GM12878 (cell line): Measurements from ENCODE around the gene LYPD8. TPM values are rescaled to one million over a fixed set of nuclear protein-coding genes. Genes with fewer than 3 reads are reported as not detected.

Experiments used
- ATAC-seq: fragments of 200-7000 bp; cut with Tn5 transposase; 3 replicates; pipeline ENCODE4 v1.9.1; 2020; ENCODE audit warnings: mild to moderate bottlenecking, moderate library complexity
- BruUV-seq: library from RNA; stranded (reverse); fragments of 400-500 nt; replicated peaks from 2 replicates; lab custom pipeline; 2021; lab: Mats Ljungman, UMichigan
- CTCF ChIA-PET: fragments of 300-600 bp; sonication (Branson Sonifier 250); formaldehyde crosslinking; extraction: SDS; loops from one replicate; lab custom pipeline; 2021; ENCODE audit warnings: inconsistent platforms; lab: Yijun Ruan, JAX
- POLR2A ChIA-PET: fragments of 350-600 bp; formaldehyde crosslinking; extraction: SDS; loops from one replicate; lab custom pipeline; 2021; ENCODE audit warnings: inconsistent platforms; lab: Charles Lee
- RAD21 ChIA-PET: fragments of 300-600 bp; sonication (Branson Sonifier 250); formaldehyde crosslinking; loops from one replicate; lab custom pipeline; 2023; ENCODE audit warnings: antibody characterized with exemption; ENCODE audit not compliant: unreplicated experiment; lab: Charles Lee
- SMC1A ChIA-PET: fragments of 300-600 bp; sonication (Branson Sonifier 250); formaldehyde crosslinking; loops from one replicate; lab custom pipeline; 2023; ENCODE audit not compliant: unreplicated experiment, uncharacterized antibody; lab: Charles Lee
- DNase-seq: peaks from one replicate; pipeline ENCODE4 v3.0.0-alpha.2; 2011; ENCODE audit warnings: low read depth, low spot score
- FAIRE-seq: peaks from 3 replicates; lab custom pipeline; 2011; peaks lifted over from hg19 to GRCh38; lab: Jason Lieb, UNC
- H2AFZ ChIP-seq: 2 replicates; pipeline ENCODE4 v1.6.0; 2011; ENCODE audit warnings: low read depth, low read length, control low read depth; ENCODE audit not compliant: control insufficient read depth
- H3K27ac ChIP-seq: 2 replicates; pipeline ENCODE4 v1.5.1; 2011; ENCODE audit warnings: control low read depth; ENCODE audit not compliant: control insufficient read depth, insufficient read depth
- H3K27me3 ChIP-seq, 2 experiments: replicated peaks in 1 of 2; 2 replicates each; pipeline versions ENCODE4 v1.6.0 to v1.6.1; 2011; ENCODE audit warnings: low read length in 1 of 2; ENCODE audit not compliant: control insufficient read depth in 2 of 2, insufficient read depth in 2 of 2
- H3K36me3 ChIP-seq, 2 experiments: 2 replicates each; pipeline ENCODE4 v1.5.1; 2011; ENCODE audit warnings: low read length in 1 of 2; ENCODE audit not compliant: control insufficient read depth in 2 of 2, insufficient read depth in 2 of 2
- H3K4me1 ChIP-seq: 2 replicates; pipeline ENCODE4 v1.6.1; 2011; ENCODE audit warnings: mild to moderate bottlenecking, low read length, moderate library complexity, mixed read lengths; ENCODE audit not compliant: control insufficient read depth, insufficient read depth
- H3K4me2 ChIP-seq: 2 replicates; pipeline ENCODE4 v1.6.0; 2011; ENCODE audit warnings: control low read depth; ENCODE audit not compliant: control insufficient read depth, insufficient read depth
- H3K4me3 ChIP-seq: fragments of 200-600 bp; sonication (generic); 2 replicates; pipeline ENCODE4 v1.5.1; 2016
- H3K79me2 ChIP-seq: 2 replicates; pipeline ENCODE4 v1.6.0; 2011; ENCODE audit warnings: low read length; ENCODE audit not compliant: control insufficient read depth, insufficient read depth
- H3K9ac ChIP-seq: 2 replicates; pipeline ENCODE4 v1.8.0; 2011; ENCODE audit warnings: low read length, control low read depth, mixed read lengths; ENCODE audit not compliant: control insufficient read depth, insufficient read depth
- H3K9me3 ChIP-seq: replicated peaks from 3 replicates; pipeline ENCODE4 v1.5.1; 2011; ENCODE audit warnings: mild to moderate bottlenecking, low read length; ENCODE audit not compliant: control insufficient read depth, insufficient read depth
- H4K20me1 ChIP-seq: 2 replicates; pipeline ENCODE4 v1.6.0; 2011; ENCODE audit not compliant: control insufficient read depth, insufficient read depth
- HCFC1 ChIP-seq: fragments of 150-350 bp; IDR thresholded peaks from 2 replicates; pipeline ENCODE4 v1.6.1; 2014; ENCODE audit warnings: low read length
- NRF1 ChIP-seq: conservative IDR thresholded peaks from 2 replicates; pipeline ENCODE4 v1.6.1; 2011; ENCODE audit warnings: mild to moderate bottlenecking, low read depth, low read length, improper control_type of control experiment
- YBX1 ChIP-seq: fragments of 450-650 bp; IDR thresholded peaks from 2 replicates; pipeline ENCODE4 v1.6.1; 2016; ENCODE audit warnings: antibody characterized with exemption
- ZBTB33 ChIP-seq: fragments of 450-650 bp; IDR thresholded peaks from 2 replicates; pipeline ENCODE4 v1.6.1; 2017; ENCODE audit warnings: mild to moderate bottlenecking
- ZNF274 ChIP-seq: IDR thresholded peaks from one replicate; pipeline ENCODE4 v1.8.0; 2011; ENCODE audit not compliant: insufficient read length, insufficient read depth
- whole genome bisulfite sequencing: methylation state at CpG from one replicate; pipeline ENCODE4 v1.1.6; 2016; ENCODE audit warnings: low lambda C conversion rate; ENCODE audit not compliant: insufficient replicate concordance, insufficient coverage; ENCODE audit errors: missing lambda C conversion rate; 5-methylcytosine and 5-hydroxymethylcytosine counted together
- in situ Hi-C: fragments of 300-500 bp; cut with MboI; formaldehyde crosslinking; loops from 9 replicates; pipeline ENCODE4 v1.14.3; 2018; ENCODE audit warnings: mixed read lengths
- intact Hi-C: fragments of 100-400 bp; cut with micrococcal nuclease; formaldehyde crosslinking; loops from one replicate; pipeline ENCODE4 v1.14.2; 2022; ENCODE audit not compliant: unreplicated experiment
- polyA plus RNA-seq, 11 experiments: library from polyadenylated mRNA; depleted of rRNA in 4 of 11; unstranded in 6 of 11; stranded (reverse) in 5 of 11; fragments of >200 nt; fragmentation: Nextera tagmentation in 4 of 11; fragmentation: Illumina TruSeq in 1 of 11; extraction: Ambion mirVana in 4 of 11; extraction: Trizol in 1 of 11; gene quantifications; 1 replicate in 1 of 11; 2 replicates in 10 of 11; pipeline versions ENCODE4 v1.2.1 to v1.2.3, GENCODE V29; 2011 to 2016; ENCODE audit warnings: inconsistent platforms in 2 of 11, missing spikeins in 2 of 11, low read depth in 1 of 11
- total RNA-seq, 4 experiments: library from RNA; depleted of rRNA in 3 of 4; stranded (reverse); fragments of >200 nt in 3 of 4; fragmentation: Illumina TruSeq in 1 of 4; extraction: Trizol in 1 of 4; gene quantifications; 2 replicates each; pipeline versions ENCODE4 v1.2.1 to v1.2.3, GENCODE V29; 2013 to 2021

LYPD8 gene
- total and polyA plus RNA-seq, 10 of the 15 experiments (the other 5 are each of a cell fraction or from before 2014, with no cell fraction given): 0.13 to 0.40 (median 0.18) TPM; not detected in 7

DNA sequence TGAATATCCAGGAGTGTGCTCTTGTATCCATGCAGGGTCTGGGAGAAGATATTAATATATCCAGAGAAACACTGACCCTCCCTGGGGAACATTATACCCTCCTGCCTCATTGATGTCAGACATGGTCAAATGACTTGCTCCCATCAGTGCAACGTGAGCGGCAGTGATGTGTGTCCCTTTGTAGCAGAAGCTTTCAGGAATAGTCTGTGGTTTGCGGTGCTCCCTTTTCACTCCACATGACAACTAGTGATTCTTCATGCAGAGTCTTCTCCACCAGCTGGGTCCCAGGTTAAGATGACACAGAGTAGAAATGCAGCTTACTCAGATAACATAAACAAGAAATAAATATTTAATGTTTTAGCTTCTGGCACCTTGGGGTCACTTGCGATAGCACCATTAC, 31.9 kb upstream of the LYPD8 start:
- no peaks in the 10 kb centered on the region for H3K27me3 ChIP-seq
- peaks cover 4% of the 10 kb centered on the region; the same call in 1 of the 2 replicates for H3K4me1 ChIP-seq
- intact Hi-C loops: no loop called here
- H3K27ac ChIP-seq: no peak overlapping the region
- SMC1A ChIA-PET: interaction anchor here (1.6 to 5.4 kb wide), 5 partner anchors 11 to 544 kb away, joined by 7 to 33 read pairs (median 8); no protein-coding TSS in a partner anchor
- TF ChIP-seq HCFC1 (no peak), YBX1 (no peak), ZBTB33 (no peak), NRF1 (no peak), ZNF274 (no peak)
- no peak overlapping the region for H2AFZ ChIP-seq
- no peaks in the 10 kb centered on the region for H3K79me2 ChIP-seq
- no peak overlapping the region for H3K4me2 ChIP-seq
- no peak overlapping the region for H3K9ac ChIP-seq
- WGBS: 53% methylated on average over 4 of the region's 4 CpGs
- POLR2A ChIA-PET: interaction anchor here (1.6 to 1.8 kb wide), 3 partner anchors 8 to 38 kb away, joined by 3 to 6 read pairs (median 4); partner anchors contain the start of gene SH3BP5L
- H3K36me3 ChIP-seq: no peaks in the 10 kb centered on the region
- H3K9me3 ChIP-seq: no peaks in the 10 kb centered on the region; the same call in 2 of the 3 replicates
- in situ Hi-C loops: no loop called here
- BruUV-seq: no TSS peak
- ATAC-seq (no peak), FAIRE-seq (no peak), DNase-seq (no peak)
- CTCF ChIA-PET: interaction anchor here (0.9 to 2.9 kb wide), 3 partner anchors 19 to 544 kb away, joined by 4 to 15 read pairs (median 11); no protein-coding TSS in a partner anchor
- H4K20me1 ChIP-seq: no peaks in the 10 kb centered on the region
- RAD21 ChIA-PET: interaction anchor here (0.9 to 3.0 kb wide), 3 partner anchors 13 to 100 kb away, joined by 3 to 11 read pairs (median 4); no protein-coding TSS in a partner anchor
- H3K4me3 ChIP-seq: no peak overlapping the region
